ENCODE measurements around the gene RASA3. TPM values are rescaled to one million over a fixed set of nuclear protein-coding genes. Genes with fewer than 3 reads are reported as not detected.

RASA3 gene
- total RNA-seq, 1 experiment from 2014 or later, result 22.8 TPM

GRCh38 chr13:114068656-114069318 is 63.6 kb downstream of the RASA3 start:
- peak; percentile 65 for DNase-seq (ENCODE audit: low read depth)

DNA sequence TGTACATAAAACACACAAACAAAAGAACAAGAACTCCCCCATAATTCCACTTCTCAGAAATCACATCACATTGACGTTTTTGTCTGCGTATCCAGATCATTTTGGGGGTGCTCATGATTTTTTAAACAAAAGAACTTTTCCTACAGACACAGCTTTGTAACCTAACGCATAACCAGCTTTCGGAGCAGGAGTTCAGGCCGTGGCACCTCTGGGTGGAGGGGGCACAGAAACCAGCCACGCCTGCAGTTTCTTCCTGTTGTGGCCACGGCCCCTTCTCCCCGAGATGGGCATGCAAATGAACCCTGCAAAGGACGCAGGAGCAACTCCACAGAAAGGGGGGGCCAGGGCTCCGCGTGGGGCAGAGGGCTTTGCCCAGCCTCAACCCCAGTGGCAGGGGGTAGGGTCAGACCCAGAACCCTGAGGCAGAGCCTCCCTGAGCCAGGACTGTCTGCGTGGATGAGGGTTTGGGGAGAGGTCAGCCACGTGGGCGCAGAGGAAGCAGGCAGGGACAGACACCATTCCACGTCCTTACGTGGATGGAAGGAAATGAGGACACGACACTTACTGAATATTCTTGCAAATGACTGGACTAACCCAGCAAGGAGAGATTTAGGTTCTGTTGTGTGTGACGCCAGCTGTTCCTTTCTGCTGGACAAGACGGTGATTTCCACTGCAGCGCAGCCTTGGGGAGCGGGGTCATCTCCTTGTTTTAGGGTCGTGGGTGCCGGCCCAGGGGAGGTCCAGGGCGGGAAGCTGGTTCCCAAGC is 64.4 kb downstream of the RASA3 start:
- no peak for DNase-seq (ENCODE audit: low read depth)

DNA sequence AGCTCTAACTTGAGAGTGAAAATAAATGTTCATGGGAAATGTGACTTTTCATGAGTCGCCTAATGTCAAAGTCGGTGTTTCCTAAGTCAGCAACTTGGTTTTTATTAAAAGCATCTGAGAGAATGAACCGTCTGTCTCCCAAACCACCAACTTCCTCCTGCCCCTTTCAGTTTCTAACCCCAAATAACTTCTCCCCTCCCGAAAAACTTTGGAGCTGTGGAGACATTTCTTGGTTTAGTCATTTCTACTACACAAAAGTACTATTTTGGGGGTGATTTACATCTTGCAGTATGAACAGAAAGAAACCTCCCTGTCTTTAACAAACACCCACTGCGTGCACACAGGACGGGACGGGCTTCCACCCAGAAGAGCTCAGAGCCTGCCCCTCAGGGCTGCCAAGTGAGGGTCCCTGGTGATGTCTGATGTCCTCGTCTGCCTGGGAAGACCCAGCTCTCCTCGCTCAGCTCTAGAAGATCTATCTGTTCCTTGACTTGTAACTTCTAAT is 65.0 kb downstream of the RASA3 start:
- DNase-seq (ENCODE audit: low read depth), result peak; percentile 89

- DNase-seq (ENCODE audit: low read depth), result no peak
Observed at GRCh38 chr13:114066956-114067355, 65.5 kb downstream of the RASA3 start.

DNA sequence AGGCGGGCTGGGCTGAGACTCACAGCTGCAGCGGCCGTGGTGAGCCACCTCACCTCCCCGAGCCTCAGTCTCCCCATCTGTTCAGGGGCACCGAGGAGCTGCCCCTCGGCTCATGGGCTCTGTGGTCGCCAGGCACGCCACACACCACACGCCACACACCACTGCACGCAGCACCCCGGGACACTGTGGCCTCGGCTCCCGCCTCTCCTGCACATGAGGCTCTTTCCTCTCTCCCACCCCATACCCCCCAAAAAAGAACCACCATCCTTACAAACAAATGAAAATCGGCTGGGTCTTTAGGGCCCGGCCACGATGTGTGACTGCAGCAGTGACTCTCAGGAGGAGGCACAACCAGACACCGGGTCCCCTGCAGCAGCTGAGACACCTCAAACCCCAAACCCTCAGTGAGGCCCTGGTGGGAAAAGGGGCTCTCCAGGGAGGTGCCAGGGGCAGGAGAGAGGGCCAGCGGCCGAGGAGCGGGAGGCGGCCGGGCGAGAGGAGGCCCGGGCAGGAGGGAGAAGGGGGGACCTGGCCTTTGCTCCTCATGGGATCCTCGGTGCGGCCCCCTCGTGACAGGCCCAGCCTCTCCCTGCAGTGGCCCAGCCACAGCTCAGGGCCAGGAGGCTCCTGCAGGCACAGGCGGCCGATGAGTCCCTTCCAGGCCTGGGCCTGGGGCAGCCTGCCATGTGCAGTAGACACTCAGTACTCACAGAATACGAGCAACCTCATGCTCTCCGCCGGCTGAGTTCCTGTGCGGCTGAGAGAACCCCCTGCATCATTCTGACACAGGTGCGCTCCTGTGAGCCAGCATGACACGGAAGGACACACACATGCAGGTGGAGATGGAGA is 66.3 kb downstream of the RASA3 start:
- DNase-seq (ENCODE audit: low read depth), result peak; percentile 24

DNA sequence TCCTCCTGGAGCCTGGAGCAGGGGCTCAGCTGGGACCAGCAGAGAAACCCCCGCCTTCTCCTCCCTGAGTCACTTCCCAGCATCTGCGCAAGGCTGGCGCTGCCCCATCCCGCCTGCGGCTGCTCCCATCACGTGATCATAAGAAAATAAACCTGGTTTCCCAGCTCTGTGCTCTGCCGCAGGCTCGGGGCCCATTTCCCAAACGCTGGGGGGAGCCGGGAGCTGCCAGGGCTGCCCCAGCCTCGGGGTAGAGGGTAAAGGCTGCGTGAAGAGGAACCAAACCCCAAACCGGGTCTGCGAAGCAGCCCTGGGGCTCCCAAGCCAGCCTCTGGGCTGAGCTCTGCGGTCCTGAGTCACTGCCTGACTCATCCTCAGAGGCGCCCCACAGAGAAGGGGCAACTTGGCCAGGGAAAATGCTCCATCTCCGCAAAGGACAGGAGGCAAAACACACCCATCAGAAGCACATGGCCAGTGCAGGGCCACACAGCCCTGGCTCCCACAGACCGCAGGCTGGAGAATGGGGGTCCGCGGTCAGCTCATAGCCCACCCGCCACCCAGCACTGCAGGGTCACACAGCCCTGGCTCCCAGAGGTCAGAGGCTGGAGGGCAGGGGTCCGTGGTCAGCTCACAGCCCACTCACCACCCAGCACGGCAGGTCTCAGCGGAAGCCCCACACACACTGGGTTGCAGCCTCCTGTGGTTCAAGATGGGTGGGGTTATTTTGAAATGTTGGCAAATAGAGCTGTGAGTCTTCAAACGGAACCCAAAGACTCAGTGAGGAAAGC is 67.1 kb downstream of the RASA3 start:
- DNase-seq (ENCODE audit: low read depth), result peak; percentile 99

- DNase-seq (ENCODE audit: low read depth), result peak; percentile 86
Observed at GRCh38 chr13:114064450-114065140, 67.8 kb downstream of the RASA3 start.

- peak; percentile 92 for DNase-seq (ENCODE audit: low read depth)
Observed at GRCh38 chr13:114063545-114064449, 68.6 kb downstream of the RASA3 start.

- peak; percentile 35 for DNase-seq (ENCODE audit: low read depth)
Observed at GRCh38 chr13:114062754-114063153, 69.7 kb downstream of the RASA3 start.

DNA sequence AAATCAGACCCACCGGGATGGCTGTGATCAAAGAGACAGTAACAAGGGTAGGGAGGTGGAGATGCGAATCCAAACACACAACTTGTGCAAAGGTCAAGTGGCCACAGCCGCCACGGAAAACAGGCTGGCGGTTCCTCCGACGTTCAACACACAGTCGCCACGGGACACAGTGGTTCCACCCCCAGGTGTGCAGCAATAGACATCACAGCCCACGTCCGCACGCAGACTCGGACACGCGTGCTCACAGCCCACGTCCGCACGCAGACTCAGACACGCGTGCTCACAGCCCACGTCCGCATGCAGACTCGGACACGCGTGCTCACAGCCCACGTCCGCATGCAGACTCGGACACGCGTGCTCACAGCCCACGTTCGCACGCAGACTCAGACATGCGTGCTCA is 70.1 kb downstream of the RASA3 start:
- no peak for DNase-seq (ENCODE audit: low read depth)

- DNase-seq (ENCODE audit: low read depth), result no peak
Observed at GRCh38 chr13:114061744-114062143, 70.7 kb downstream of the RASA3 start.

GRCh38 chr13:114061047-114061446 is 71.4 kb downstream of the RASA3 start:
- no peak for DNase-seq (ENCODE audit: low read depth)

- no peak for DNase-seq (ENCODE audit: low read depth)
Observed at GRCh38 chr13:114059946-114060860, 72.2 kb downstream of the RASA3 start.

- no peak for DNase-seq (ENCODE audit: low read depth)
Observed at GRCh38 chr13:114059428-114059827, 73.0 kb downstream of the RASA3 start.

DNA sequence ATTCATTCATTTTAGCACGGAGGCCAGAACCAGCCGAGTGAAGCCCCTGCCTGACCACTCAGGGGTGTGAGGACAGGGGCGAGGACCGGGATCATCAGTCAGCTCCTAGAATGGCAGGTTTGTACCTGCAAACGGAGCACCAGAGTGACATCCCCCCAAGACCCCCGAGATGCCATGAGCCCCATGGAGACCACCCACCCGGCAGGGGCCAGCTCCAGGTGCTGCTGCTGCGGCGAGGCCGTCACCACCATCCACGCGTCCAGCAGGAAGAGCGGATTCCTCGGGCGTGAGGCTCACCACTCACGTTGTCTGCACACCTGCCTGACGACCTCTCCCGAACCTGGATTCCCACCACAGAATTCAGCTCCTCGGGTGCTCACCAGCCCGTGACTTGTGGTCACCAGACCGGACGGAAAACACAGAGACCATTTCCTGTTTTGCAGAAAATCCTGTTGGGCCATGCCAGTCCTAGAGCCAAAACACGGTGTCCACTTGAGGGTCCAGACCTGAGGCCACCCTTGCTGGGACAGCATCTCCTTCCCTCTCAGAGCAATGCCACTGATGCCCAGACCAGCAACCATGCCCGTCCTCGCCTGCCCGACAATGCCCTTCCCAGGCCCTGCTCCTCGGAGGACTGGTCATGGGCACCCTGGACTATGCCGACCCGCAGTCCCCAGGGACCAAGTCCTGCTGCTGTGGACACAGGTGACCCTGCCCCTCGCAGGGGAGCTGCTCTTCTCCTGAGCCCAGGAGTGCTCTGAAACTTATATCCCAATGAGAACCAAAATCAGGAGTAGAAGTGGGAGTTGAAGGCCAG is 74.2 kb downstream of the RASA3 start:
- no peak for DNase-seq (ENCODE audit: low read depth)

- no peak for DNase-seq (ENCODE audit: low read depth)
Observed at GRCh38 chr13:114057166-114058050, 75.0 kb downstream of the RASA3 start.
